ENCODE measurements around the gene GNA15. TPM values are rescaled to one million over a fixed set of nuclear protein-coding genes. Genes with fewer than 3 reads are reported as not detected.

Gene GNA15
- total RNA-seq, 1 experiment from 2014 or later = 3.7 TPM

Other genes with a start within 250 kb of the GNA15 start
- gene ZNF57, start 235.1 kb upstream of the GNA15 start, total RNA-seq (2014; rRNA removed; shearing (Covaris generic)) = 12.0 and 20.8 TPM in 2 replicates
- 6.5 and 7.1 TPM in 2 replicates for gene ZNF77, start 191.1 kb upstream of the GNA15 start, total RNA-seq (2014; rRNA removed; shearing (Covaris generic))
- gene TLE6, start 158.5 kb upstream of the GNA15 start, total RNA-seq (2014; rRNA removed; shearing (Covaris generic)) = 2.7 and 10.4 TPM in 2 replicates
- gene TLE2, start 106.8 kb upstream of the GNA15 start, total RNA-seq (2014; rRNA removed; shearing (Covaris generic)) = 10.2 and 11.7 TPM in 2 replicates
- 292 and 378 TPM in 2 replicates for gene TLE5, start 73.5 kb upstream of the GNA15 start, total RNA-seq (2014; rRNA removed; shearing (Covaris generic))
- 42.9 and 44.0 TPM in 2 replicates for gene GNA11, start 41.7 kb upstream of the GNA15 start, total RNA-seq (2014; rRNA removed; shearing (Covaris generic))
- gene S1PR4, start 42.7 kb downstream of the GNA15 start, total RNA-seq (2014; rRNA removed; shearing (Covaris generic)) = not detected in 2 replicates
- gene NCLN, start 49.9 kb downstream of the GNA15 start, total RNA-seq (2014; rRNA removed; shearing (Covaris generic)) = 77.5 and 82.5 TPM in 2 replicates
- gene CELF5, start 88.6 kb downstream of the GNA15 start, total RNA-seq (2014; rRNA removed; shearing (Covaris generic)) = 1.5 and 1.7 TPM in 2 replicates
- gene NFIC, start 230.6 kb downstream of the GNA15 start, total RNA-seq (2014; rRNA removed; shearing (Covaris generic)) = 3.2 and 8.9 TPM in 2 replicates